Caco-2 (cell line): ENCODE data around the gene SPR. TPM values are rescaled to one million over a fixed set of nuclear protein-coding genes. Genes with fewer than 3 reads are reported as not detected.

Experiments
- BruUV-seq: library from RNA; stranded (reverse); fragments of 400-500 nt; replicated peaks from 2 replicates; lab custom pipeline; 2021; lab: Mats Ljungman, UMichigan
- CTCF ChIA-PET: fragments of 300-600 bp; sonication (Branson Sonifier 250); formaldehyde crosslinking; loops from one replicate; lab custom pipeline; 2022; ENCODE audit warnings: antibody characterized with exemption; lab: Charles Lee
- POLR2A ChIA-PET: fragments of 300-600 bp; sonication (Branson Sonifier 250); formaldehyde crosslinking; loops from one replicate; lab custom pipeline; 2022; ENCODE audit warnings: antibody characterized with exemption; lab: Charles Lee
- DNase-seq, 2 experiments: peaks; one replicate each; pipeline versions ENCODE4 v3.0.0 to v3.0.0-alpha.2; 2020 to 2022
- H3K27me3 ChIP-seq: replicated peaks from 2 replicates; pipeline ENCODE4 v1.6.0; 2011; ENCODE audit warnings: low read length; ENCODE audit not compliant: control insufficient read depth, insufficient read depth
- H3K36me3 ChIP-seq: 2 replicates; pipeline ENCODE4 v1.5.1; 2011; ENCODE audit warnings: low read length; ENCODE audit not compliant: control insufficient read depth, insufficient read depth
- H3K4me1 ChIP-seq: fragments of 250-450 bp; sonication (Bioruptor Pico); 2 replicates; pipeline ENCODE4 v1.5.1; 2020; ENCODE audit warnings: mild to moderate bottlenecking
- H3K4me3 ChIP-seq: 2 replicates; pipeline ENCODE4 v1.5.1; 2011; ENCODE audit warnings: low read depth, mild to moderate bottlenecking, control low read depth, low read length
- H3K9me3 ChIP-seq: fragments of 250-450 bp; sonication (Bioruptor Pico); 2 replicates; pipeline ENCODE4 v1.5.1; 2020; ENCODE audit warnings: mild to moderate bottlenecking, moderate library complexity
- H3K27ac Mint-ChIP-seq: one replicate; pipeline ENCODE4 v1.8.0; 2022; ENCODE audit warnings: mixed read lengths; ENCODE audit not compliant: unreplicated experiment
- H3K27me3 Mint-ChIP-seq: one replicate; pipeline ENCODE4 v1.8.0; 2022; ENCODE audit warnings: mixed read lengths; ENCODE audit not compliant: insufficient read depth, unreplicated experiment
- H3K36me3 Mint-ChIP-seq: one replicate; pipeline ENCODE4 v1.8.0; 2022; ENCODE audit warnings: mild to moderate bottlenecking, mixed read lengths; ENCODE audit not compliant: insufficient read depth, unreplicated experiment
- H3K4me1 Mint-ChIP-seq: one replicate; pipeline ENCODE4 v1.8.0; 2022; ENCODE audit warnings: low read depth, mixed read lengths; ENCODE audit not compliant: unreplicated experiment
- H3K4me3 Mint-ChIP-seq: one replicate; pipeline ENCODE4 v1.8.0; 2022; ENCODE audit warnings: mild to moderate bottlenecking, moderate library complexity, mixed read lengths; ENCODE audit not compliant: unreplicated experiment
- H3K9me3 Mint-ChIP-seq: one replicate; pipeline ENCODE4 v1.8.0; 2022; ENCODE audit warnings: mixed read lengths; ENCODE audit not compliant: unreplicated experiment
- CTCF ChIP-seq, 2 experiments: fragments of 200-600 bp in 1 of 2; IDR thresholded peaks; 1 replicate in 1 of 2; 2 replicates in 1 of 2; pipeline versions ENCODE4 v1.5.1 to v1.8.0; 2011 to 2022; ENCODE audit warnings: antibody characterized with exemption in 1 of 2, control low read depth in 1 of 2, inconsistent platforms in 1 of 2, low read depth in 1 of 2, low read length in 1 of 2, mild to moderate bottlenecking in 1 of 2, moderate library complexity in 1 of 2; ENCODE audit not compliant: insufficient read depth in 1 of 2, severe bottlenecking in 1 of 2, unreplicated experiment in 1 of 2
- intact Hi-C: fragments of 100-400 bp; cut with micrococcal nuclease; formaldehyde crosslinking; loops from one replicate; pipeline ENCODE4 v1.10.0; 2022; ENCODE audit not compliant: unreplicated experiment
- total RNA-seq: library from RNA; stranded (reverse); gene quantifications from 2 replicates; pipeline ENCODE4 v1.2.3, GENCODE V29; 2022

The SPR gene
- total RNA-seq, 1 experiment from 2014 or later, result 49.6 TPM

DNA sequence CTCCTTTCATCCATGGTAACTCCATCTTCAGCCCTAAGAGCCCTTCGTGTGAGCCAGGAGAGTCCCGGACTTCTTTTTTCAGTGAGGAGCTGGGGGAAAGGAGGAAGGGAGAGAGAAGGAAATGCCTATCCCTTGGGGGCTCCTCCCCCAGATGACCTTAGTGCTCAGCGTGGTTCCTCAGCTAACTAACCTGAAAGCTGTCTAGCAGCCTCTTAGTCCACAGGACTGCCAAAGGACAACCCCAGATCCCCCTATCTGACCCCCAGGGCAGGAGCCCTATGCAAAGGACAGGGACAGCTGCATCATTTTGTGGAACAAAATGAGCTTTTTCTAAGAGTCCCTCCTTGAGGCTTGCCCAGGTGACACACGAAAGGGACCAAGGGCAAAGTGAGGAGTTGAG lies 7.9 kb downstream of the SPR start:
- H3K27me3 ChIP-seq, result no peaks in the 10 kb centered on the region
- H3K4me3 ChIP-seq, result no peak overlapping the region
- peaks cover 7% of the 10 kb centered on the region for H3K4me1 Mint-ChIP-seq
- peaks cover 7% of the 10 kb centered on the region for H3K27me3 Mint-ChIP-seq
- H3K4me1 ChIP-seq, result no peaks in the 10 kb centered on the region
- intact Hi-C loops, result no loop called here
- CTCF ChIA-PET, result interaction anchor here (1.2 to 1.6 kb wide), 3 partner anchors 8 to 79 kb away, joined by 5 to 8 read pairs (median 6); partner anchors contain the start of genes EMX1 and SPR
- POLR2A ChIA-PET, result no interaction called here
- H3K36me3 ChIP-seq, result no peaks in the 10 kb centered on the region; the same call in 1 of the 2 replicates
- no peaks in the 10 kb centered on the region for H3K9me3 Mint-ChIP-seq
- peaks cover 5% of the 10 kb centered on the region for H3K36me3 Mint-ChIP-seq
- H3K4me3 Mint-ChIP-seq, result no peak overlapping the region
- no peaks in the 10 kb centered on the region for H3K9me3 ChIP-seq
- BruUV-seq, result no TSS peak
- DNase-seq, result no peak
- no peak for TF ChIP-seq CTCF (IDR thresholded peaks at IDR 0.05; ENCODE audit: insufficient read depth in 1 of 2, low read depth in 1 of 2, low read length in 1 of 2, severe bottlenecking in 1 of 2, unreplicated experiment in 1 of 2)
- no peak overlapping the region for H3K27ac Mint-ChIP-seq

DNA sequence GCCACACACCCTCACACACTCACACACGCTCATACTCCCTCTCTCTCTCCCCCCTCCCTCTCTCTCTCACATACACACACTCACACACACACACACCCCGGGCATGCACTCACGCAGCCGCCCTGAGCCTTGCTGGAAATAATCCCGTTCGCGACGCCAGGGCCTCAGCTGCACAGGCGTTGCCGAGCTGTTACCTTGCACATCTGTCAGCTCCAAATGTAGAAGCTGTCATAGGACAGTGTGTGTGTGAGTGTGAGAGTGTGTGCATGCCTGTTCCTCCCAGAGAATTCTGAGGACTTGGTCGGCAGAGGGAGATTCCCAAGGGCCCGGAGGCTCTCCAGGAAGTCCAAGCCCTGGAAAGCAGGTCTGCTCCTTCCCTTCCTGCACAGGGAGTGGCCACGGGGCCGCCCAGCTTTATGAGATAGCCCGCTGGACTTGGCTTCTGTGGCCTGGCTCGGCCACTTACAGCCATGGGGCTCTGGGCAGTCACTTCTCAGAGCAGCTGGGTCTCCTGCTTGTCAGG lies 8.6 kb downstream of the SPR start:
- no TSS peak for BruUV-seq
- no peak overlapping the region for H3K4me3 Mint-ChIP-seq
- H3K27me3 Mint-ChIP-seq, result peaks cover 11% of the 10 kb centered on the region
- peaks cover 7% of the 10 kb centered on the region for H3K4me1 Mint-ChIP-seq
- TF ChIP-seq CTCF (IDR thresholded peaks at IDR 0.05; ENCODE audit: insufficient read depth in 1 of 2, low read depth in 1 of 2, low read length in 1 of 2, severe bottlenecking in 1 of 2, unreplicated experiment in 1 of 2), result no peak
- Histone ChIP-seq H3K9me3 (no peaks in the 10 kb centered on the region), H3K36me3 (no peaks in the 10 kb centered on the region; the same call in 1 of the 2 replicates), H3K27me3 (no peaks in the 10 kb centered on the region), H3K4me3 (no peak overlapping the region), H3K4me1 (no peaks in the 10 kb centered on the region)
- no peaks in the 10 kb centered on the region for H3K9me3 Mint-ChIP-seq
- peaks cover 5% of the 10 kb centered on the region for H3K36me3 Mint-ChIP-seq
- POLR2A ChIA-PET, result no interaction called here
- H3K27ac Mint-ChIP-seq, result no peak overlapping the region
- no peak for DNase-seq
- CTCF ChIA-PET, result interaction anchor here (1.2 to 1.6 kb wide), 3 partner anchors 9 to 78 kb away, joined by 5 to 8 read pairs (median 6); partner anchors contain the start of genes EMX1 and SPR
- intact Hi-C loops, result no loop called here

GRCh38 chr2:72896446-72896845 lies 9.2 kb downstream of the SPR start:
- Mint-ChIP-seq H3K27me3 (peaks cover 15% of the 10 kb centered on the region), H3K4me3 (no peak overlapping the region), H3K36me3 (peaks cover 4% of the 10 kb centered on the region), H3K4me1 (peaks cover 7% of the 10 kb centered on the region), H3K9me3 (no peaks in the 10 kb centered on the region), H3K27ac (no peak overlapping the region)
- intact Hi-C loops, result no loop called here
- Histone ChIP-seq H3K36me3 (no peaks in the 10 kb centered on the region; the same call in 1 of the 2 replicates), H3K27me3 (no peaks in the 10 kb centered on the region), H3K4me3 (no peak overlapping the region), H3K4me1 (no peaks in the 10 kb centered on the region), H3K9me3 (no peaks in the 10 kb centered on the region)
- ChIA-PET POLR2A (no interaction called here), CTCF (interaction anchor here (1.2 to 1.6 kb wide), 2 partner anchors 10 to 77 kb away, joined by 5 to 6 read pairs; partner anchors contain the start of gene SPR)
- BruUV-seq, result no TSS peak
- no peak for DNase-seq
- TF ChIP-seq CTCF (IDR thresholded peaks at IDR 0.05; ENCODE audit: insufficient read depth in 1 of 2, low read depth in 1 of 2, low read length in 1 of 2, severe bottlenecking in 1 of 2, unreplicated experiment in 1 of 2), result no peak
